T-helper 1 cell treated with Interleukin-12 subunit alpha and Interleukin-12 subunit beta and Interleukin-4 antibody, amounts not matched to agents 30 ng/mL and 1 ng/mL, for 36 hours (primary cell): ENCODE data around the gene SIN3A. TPM values are rescaled to one million over a fixed set of nuclear protein-coding genes. Genes with fewer than 3 reads are reported as not detected.
"Not testable (repeated sequence)": the region's sequence is repeated elsewhere in the genome, so short reads cannot be mapped to it uniquely, and the experiment has no call there.

Source experiments
- intact Hi-C: fragments of 100-400 bp; cut with micrococcal nuclease; formaldehyde crosslinking; loops from one replicate; pipeline ENCODE4 v1.15.1; 2024
- total RNA-seq: library from RNA; stranded (reverse); gene quantifications from 2 replicates; pipeline ENCODE4 v1.2.3, GENCODE V29; 2022

Gene SIN3A
- total RNA-seq = 110 and 117 TPM in 2 replicates

GRCh38 chr15:75451674-75452363 lies at the start of gene SIN3A:
Gene SIN3A, minus strand, starts transcription at chr15:75451690. Its CDS starts 21,315 bp downstream, at chr15:75430375.
- intact Hi-C loops = loop anchor here (1.0 to 5.0 kb wide), 12 partner anchors 115 to 1970 kb away; partner anchors contain the start of genes COMMD4, FBXO22, HMG20A and PEAK1

- intact Hi-C loops = no loop called here
These were observed 42.2 kb upstream of the SIN3A start for GRCh38 chr15:75493732-75494131.

- intact Hi-C loops = no loop called here
These were observed 32.5 kb upstream of the SIN3A start for GRCh38 chr15:75483961-75484360.

GRCh38 chr15:75483556-75483955 lies 32.1 kb upstream of the SIN3A start:
- intact Hi-C loops = not testable (repeated sequence)

- intact Hi-C loops = no loop called here
These were observed 31.6 kb upstream of the SIN3A start for GRCh38 chr15:75483106-75483505.

- intact Hi-C loops = not testable (repeated sequence)
These were observed 29.0 kb upstream of the SIN3A start for GRCh38 chr15:75480463-75480862.

GRCh38 chr15:75479670-75480069 lies 28.2 kb upstream of the SIN3A start:
- intact Hi-C loops = no loop called here

GRCh38 chr15:75477094-75477493 lies 25.6 kb upstream of the SIN3A start:
- intact Hi-C loops = not testable (repeated sequence)

- intact Hi-C loops = no loop called here
These were observed 17.6 kb upstream of the SIN3A start for GRCh38 chr15:75468913-75469598.

GRCh38 chr15:75460646-75461045 lies 9.2 kb upstream of the SIN3A start:
- intact Hi-C loops = no loop called here

- intact Hi-C loops = no loop called here
These were observed 8.1 kb upstream of the SIN3A start for GRCh38 chr15:75459581-75459980.

GRCh38 chr15:75456710-75457109 lies 5.2 kb upstream of the SIN3A start:
- intact Hi-C loops = loop anchor here (1.0 kb wide), 1 partner anchor 53 kb away; no protein-coding TSS in a partner anchor

- intact Hi-C loops = loop anchor here (1.0 to 2.0 kb wide), 2 partner anchors 53 to 583 kb away; partner anchors contain the start of gene SCAMP2
These were observed 4.6 kb upstream of the SIN3A start for GRCh38 chr15:75455982-75456531.

- intact Hi-C loops = loop anchor here (2.0 kb wide), 1 partner anchor 583 kb away; the partner anchor contains the start of gene SCAMP2
These were observed 4.0 kb upstream of the SIN3A start for GRCh38 chr15:75455424-75455981.

GRCh38 chr15:75454471-75455378 lies 3.2 kb upstream of the SIN3A start:
- intact Hi-C loops = loop anchor here (1.0 to 5.0 kb wide), 7 partner anchors 125 to 1968 kb away; partner anchors contain the start of genes FBXO22, HMG20A, PEAK1 and PTPN9

GRCh38 chr15:75453703-75454470 lies 2.4 kb upstream of the SIN3A start:
- intact Hi-C loops = loop anchor here (1.0 to 5.0 kb wide), 10 partner anchors 117 to 1968 kb away; partner anchors contain the start of genes COMMD4, FBXO22, HMG20A and PEAK1

GRCh38 chr15:75452865-75453702 lies 1.6 kb upstream of the SIN3A start:
- intact Hi-C loops = loop anchor here (1.0 to 5.0 kb wide), 9 partner anchors 116 to 1969 kb away; partner anchors contain the start of genes COMMD4, FBXO22, HMG20A and PEAK1

- intact Hi-C loops = loop anchor here (1.0 to 5.0 kb wide), 9 partner anchors 116 to 1970 kb away; partner anchors contain the start of genes COMMD4, FBXO22, HMG20A and PEAK1
These were observed 924 bp upstream of the SIN3A start for GRCh38 chr15:75452364-75452864.
